Measurements from ENCODE around the gene RGS7BP. TPM values are rescaled to one million over a fixed set of nuclear protein-coding genes. Genes with fewer than 3 reads are reported as not detected.
A peak's percentile ranks its signal among the peaks of the same experiment; 100 is the strongest.

RGS7BP gene
- total RNA-seq, 1 experiment from 2014 or later: 5.1 TPM

GRCh38 chr5:64594025-64594424 is 88.2 kb downstream of the RGS7BP start:
- DNase-seq (ENCODE audit: low spot score): no peak
- Mint-ChIP-seq H3K27me3 (ENCODE audit: low read depth) (no peaks in the 10 kb centered on the region), H3K27ac (no peak overlapping the region), H3K9me3 (no peaks in the 10 kb centered on the region), H3K4me3 (no peak overlapping the region), H3K36me3 (no peaks in the 10 kb centered on the region), H3K4me1 (peaks cover 23% of the 10 kb centered on the region)
- TF ChIP-seq FOXJ3 (CRISPR knock-in tag; IDR thresholded peaks at IDR 0.05; ENCODE audit: borderline replicate concordance) (no peak), ERG (CRISPR knock-in tag; IDR thresholded peaks at IDR 0.05) (no peak), PRRX2 (CRISPR knock-in tag; IDR thresholded peaks at IDR 0.05) (no peak), ZNF423 (CRISPR knock-in tag; IDR thresholded peaks at IDR 0.05) (peak; percentile 67; the same call in 1 of the 2 replicates), TP53 (CRISPR knock-in tag; IDR thresholded peaks at IDR 0.05) (no peak)
- TF ChIP-seq, protein P1, sequence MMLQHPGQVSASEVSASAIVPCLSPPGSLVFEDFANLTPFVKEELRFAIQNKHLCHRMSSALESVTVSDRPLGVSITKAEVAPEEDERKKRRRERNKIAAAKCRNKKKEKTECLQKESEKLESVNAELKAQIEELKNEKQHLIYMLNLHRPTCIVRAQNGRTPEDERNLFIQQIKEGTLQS (CRISPR knock-in tag; conservative IDR thresholded peaks at IDR 0.05): no peak
- CTCF ChIA-PET: interaction anchor here (0.9 to 4.9 kb wide), 3 partner anchors 18 to 365 kb away, joined by 3 to 30 read pairs (median 3); partner anchors contain the start of gene RGS7BP
- no peak for ATAC-seq
- POLR2A ChIA-PET: no interaction called here

DNA sequence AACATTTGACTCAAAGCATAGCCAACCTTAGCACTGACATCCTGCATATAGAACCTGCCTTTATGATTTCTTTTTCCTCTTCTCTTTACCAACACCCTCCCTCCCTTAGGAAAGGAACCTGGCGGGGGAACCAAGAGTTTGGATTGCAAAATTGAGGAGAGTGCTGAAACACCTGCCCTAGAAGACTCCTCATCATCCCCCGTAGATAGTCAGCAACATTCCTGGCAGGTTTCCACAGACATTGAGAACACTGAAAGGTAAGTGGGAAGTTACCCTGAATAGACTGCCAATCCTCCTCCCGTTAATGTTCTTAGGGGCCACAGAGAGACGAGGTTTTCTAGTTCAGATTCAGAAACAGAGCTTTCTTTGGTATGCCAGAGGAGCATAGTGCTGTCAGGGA is 88.8 kb downstream of the RGS7BP start:
- CTCF ChIA-PET: interaction anchor here (0.7 to 4.9 kb wide), 24 partner anchors 11 to 425 kb away, joined by 3 to 42 read pairs (median 4); partner anchors contain the start of gene RGS7BP

More for the DNA sequence above, 88.8 kb downstream of the RGS7BP start:
- DNase-seq (ENCODE audit: low spot score) (no peak), ATAC-seq (no peak)
- Mint-ChIP-seq H3K27ac (no peak overlapping the region), H3K27me3 (ENCODE audit: low read depth) (no peaks in the 10 kb centered on the region), H3K4me1 (peaks cover 23% of the 10 kb centered on the region), H3K4me3 (no peak overlapping the region), H3K9me3 (no peaks in the 10 kb centered on the region), H3K36me3 (no peaks in the 10 kb centered on the region)
- TF ChIP-seq ZBTB43 (CRISPR knock-in tag; IDR thresholded peaks at IDR 0.05): no peak
- TF ChIP-seq PREB (CRISPR knock-in tag; IDR thresholded peaks at IDR 0.05; ENCODE audit: borderline replicate concordance): no peak
- no peak for TF ChIP-seq ZNF281 (CRISPR knock-in tag; IDR thresholded peaks at IDR 0.05)
- TF ChIP-seq ELF4 (CRISPR knock-in tag; IDR thresholded peaks at IDR 0.05; ENCODE audit: low read depth): no peak
- no peak for TF ChIP-seq ZNF671 (CRISPR knock-in tag; IDR thresholded peaks at IDR 0.05)
- TF ChIP-seq NR1H2 (CRISPR knock-in tag; IDR thresholded peaks at IDR 0.05): no peak
- TF ChIP-seq FOXP1 (CRISPR knock-in tag; IDR thresholded peaks at IDR 0.05; ENCODE audit: borderline replicate concordance): no peak
- TF ChIP-seq, protein P2, sequence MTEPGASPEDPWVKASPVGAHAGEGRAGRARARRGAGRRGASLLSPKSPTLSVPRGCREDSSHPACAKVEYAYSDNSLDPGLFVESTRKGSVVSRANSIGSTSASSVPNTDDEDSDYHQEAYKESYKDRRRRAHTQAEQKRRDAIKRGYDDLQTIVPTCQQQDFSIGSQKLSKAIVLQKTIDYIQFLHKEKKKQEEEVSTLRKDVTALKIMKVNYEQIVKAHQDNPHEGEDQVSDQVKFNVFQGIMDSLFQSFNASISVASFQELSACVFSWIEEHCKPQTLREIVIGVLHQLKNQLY (CRISPR knock-in tag; IDR thresholded peaks at IDR 0.05): no peak
- TF ChIP-seq EMX1 (CRISPR knock-in tag; IDR thresholded peaks at IDR 0.05): no peak
- TF ChIP-seq IRF2 (CRISPR knock-in tag; IDR thresholded peaks at IDR 0.05; ENCODE audit: borderline replicate concordance, low read depth): no peak
- POLR2A ChIA-PET: interaction anchor here (1.0 to 1.3 kb wide), 2 partner anchors 17 to 88 kb away, joined by 4 to 5 read pairs; partner anchors contain the start of gene RGS7BP

All from WTC11 (cell line).